Loucy (cell line): Measurements from ENCODE around the gene SMPDL3A.

Source experiments
- CTCF ChIP-seq: fragments of 200-600 bp; sonication (generic); conservative IDR thresholded peaks from 2 replicates; pipeline ENCODE4 v1.5.1; 2014; ENCODE audit warnings: mild to moderate bottlenecking, antibody characterized with exemption, low read length
- EZH2phosphoT487 ChIP-seq: fragments of 200-600 bp; IDR thresholded peaks from 2 replicates; pipeline ENCODE4 v1.6.1; 2018; ENCODE audit warnings: antibody characterized with exemption, mild to moderate bottlenecking, moderate library complexity, borderline replicate concordance

- TF ChIP-seq CTCF = no peak
- TF ChIP-seq EZH2phosphoT487 = no peak
Observed at GRCh38 chr6:122818866-122819265, 29.8 kb downstream of the SMPDL3A start.
